ENCODE results near the gene SH3RF3.

The SH3RF3 gene

DNA sequence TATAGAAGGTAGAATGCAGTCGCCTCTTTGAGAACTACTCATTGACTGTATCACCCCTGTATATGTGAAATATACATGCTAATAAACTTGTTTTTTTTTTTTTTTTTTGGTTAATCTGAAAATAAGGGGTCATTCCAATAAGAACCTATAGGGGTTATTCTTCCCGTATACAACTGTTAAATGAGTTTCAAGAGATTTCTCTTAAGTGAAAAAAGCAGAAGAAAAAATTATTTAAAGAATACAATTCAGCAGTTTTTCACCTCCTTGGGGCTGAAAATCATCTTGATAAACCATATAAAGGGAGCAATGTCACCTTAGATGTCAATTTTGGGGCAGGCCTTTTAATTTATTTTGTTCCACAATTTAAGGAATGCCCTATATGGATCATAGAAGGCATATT is 418.3 kb downstream of the SH3RF3 start:
- H3K79me2 ChIP-seq (ENCODE audit: insufficient read depth, low read depth): no peaks in the 10 kb centered on the region
- no peak overlapping the region for H2AFZ ChIP-seq (ENCODE audit: low read depth)
- TF ChIP-seq, protein P1, sequence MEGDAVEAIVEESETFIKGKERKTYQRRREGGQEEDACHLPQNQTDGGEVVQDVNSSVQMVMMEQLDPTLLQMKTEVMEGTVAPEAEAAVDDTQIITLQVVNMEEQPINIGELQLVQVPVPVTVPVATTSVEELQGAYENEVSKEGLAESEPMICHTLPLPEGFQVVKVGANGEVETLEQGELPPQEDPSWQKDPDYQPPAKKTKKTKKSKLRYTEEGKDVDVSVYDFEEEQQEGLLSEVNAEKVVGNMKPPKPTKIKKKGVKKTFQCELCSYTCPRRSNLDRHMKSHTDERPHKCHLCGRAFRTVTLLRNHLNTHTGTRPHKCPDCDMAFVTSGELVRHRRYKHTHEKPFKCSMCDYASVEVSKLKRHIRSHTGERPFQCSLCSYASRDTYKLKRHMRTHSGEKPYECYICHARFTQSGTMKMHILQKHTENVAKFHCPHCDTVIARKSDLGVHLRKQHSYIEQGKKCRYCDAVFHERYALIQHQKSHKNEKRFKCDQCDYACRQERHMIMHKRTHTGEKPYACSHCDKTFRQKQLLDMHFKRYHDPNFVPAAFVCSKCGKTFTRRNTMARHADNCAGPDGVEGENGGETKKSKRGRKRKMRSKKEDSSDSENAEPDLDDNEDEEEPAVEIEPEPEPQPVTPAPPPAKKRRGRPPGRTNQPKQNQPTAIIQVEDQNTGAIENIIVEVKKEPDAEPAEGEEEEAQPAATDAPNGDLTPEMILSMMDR (conservative IDR thresholded peaks at IDR 0.05; ENCODE audit: low read depth, low read length): no peak
- H4K20me1 ChIP-seq (ENCODE audit: insufficient read depth): no peaks in the 10 kb centered on the region
- H3K27me3 ChIP-seq (ENCODE audit: insufficient read depth, low read depth): no peaks in the 10 kb centered on the region
- no peaks in the 10 kb centered on the region for H3K4me1 ChIP-seq (ENCODE audit: low read depth, poor library complexity, severe bottlenecking)
- no peak overlapping the region for H3K27ac ChIP-seq
- no peak overlapping the region for H3K9ac ChIP-seq
- H3K4me2 ChIP-seq: no peak overlapping the region
- H3K36me3 ChIP-seq (ENCODE audit: insufficient read depth): no peaks in the 10 kb centered on the region
- no peak overlapping the region for H3K4me3 ChIP-seq (IDR thresholded peaks at IDR 0.05; ENCODE audit: insufficient read depth, low read depth, low read length)

GRCh38 chr2:109549016-109549590 is 420.1 kb downstream of the SH3RF3 start:
- Histone ChIP-seq H3K27me3 (ENCODE audit: insufficient read depth, low read depth) (no peaks in the 10 kb centered on the region), H3K9ac (no peak overlapping the region), H3K4me2 (no peak overlapping the region), H3K36me3 (ENCODE audit: insufficient read depth) (no peaks in the 10 kb centered on the region), H2AFZ (ENCODE audit: low read depth) (no peak overlapping the region), H3K4me3 (IDR thresholded peaks at IDR 0.05; ENCODE audit: insufficient read depth, low read depth, low read length) (no peak overlapping the region), H3K79me2 (ENCODE audit: insufficient read depth, low read depth) (no peaks in the 10 kb centered on the region), H3K27ac (no peak overlapping the region), H3K4me1 (ENCODE audit: low read depth, poor library complexity, severe bottlenecking) (no peaks in the 10 kb centered on the region), H4K20me1 (ENCODE audit: insufficient read depth) (no peaks in the 10 kb centered on the region)
- TF ChIP-seq, protein P1 (conservative IDR thresholded peaks at IDR 0.05; ENCODE audit: low read depth, low read length): no peak

Data from KMS-11 (cell line).